ENCODE measurements around the gene GATA3.

The GATA3 gene

DNA sequence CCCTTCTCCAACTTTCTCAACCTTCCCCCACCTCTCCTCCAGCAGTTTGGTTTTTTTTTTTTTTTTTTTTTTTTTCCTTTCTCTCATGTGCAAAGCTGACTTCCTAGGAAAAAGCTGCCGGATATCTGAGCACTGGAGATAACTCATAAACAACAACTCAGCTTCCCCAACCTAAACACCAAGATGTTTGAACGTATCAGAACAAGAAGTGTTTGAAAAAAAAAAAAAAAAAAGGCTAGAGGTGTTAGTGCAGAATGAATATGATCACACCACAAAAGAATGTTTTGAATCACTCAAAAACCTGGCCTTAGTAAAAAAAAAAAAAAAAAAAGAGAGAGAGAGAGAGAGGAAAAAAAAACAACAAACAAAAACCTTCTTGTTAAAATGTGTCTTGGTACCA is 11.2 kb downstream of the GATA3 start:
- DNase-seq: no peak

DNA sequence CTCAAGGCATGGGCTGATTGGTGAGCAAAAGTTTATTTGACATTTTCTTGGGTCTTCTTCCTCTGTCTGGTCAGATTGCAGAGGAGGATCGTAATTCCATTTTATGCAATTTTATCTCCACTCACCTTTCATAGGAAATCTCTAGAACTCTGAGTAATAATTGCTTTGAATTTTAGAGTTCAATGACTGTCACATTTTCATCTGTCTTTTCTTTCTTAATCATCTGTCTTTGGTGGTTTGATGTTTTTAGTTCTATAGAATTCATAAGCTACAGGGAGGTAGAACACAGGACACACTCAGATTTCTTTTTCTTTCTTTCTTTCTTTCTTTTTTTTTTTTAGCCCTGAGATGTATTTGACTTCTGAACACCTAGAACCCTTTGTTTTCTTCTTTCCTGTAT is 11.6 kb downstream of the GATA3 start:
- no peak for DNase-seq

DNA sequence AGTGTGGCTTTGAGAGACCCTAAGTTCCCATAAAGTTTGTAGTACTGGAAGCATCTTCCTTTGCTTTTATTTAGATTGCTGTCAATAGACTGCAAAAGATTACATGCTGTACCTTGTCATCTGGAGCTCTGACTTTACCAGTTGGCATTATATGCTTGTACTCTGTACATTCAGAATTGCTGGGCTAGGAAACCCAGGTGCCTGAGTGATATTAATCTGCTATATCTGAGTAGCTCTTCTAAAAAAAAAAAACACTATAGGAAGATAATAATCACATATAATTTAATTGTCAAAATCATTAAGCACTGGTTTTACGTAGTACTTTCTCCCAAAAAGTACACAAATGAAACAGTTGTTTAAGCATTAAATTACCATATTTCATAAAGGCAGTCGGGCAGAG is 12.3 kb downstream of the GATA3 start:
- DNase-seq: no peak

DNA sequence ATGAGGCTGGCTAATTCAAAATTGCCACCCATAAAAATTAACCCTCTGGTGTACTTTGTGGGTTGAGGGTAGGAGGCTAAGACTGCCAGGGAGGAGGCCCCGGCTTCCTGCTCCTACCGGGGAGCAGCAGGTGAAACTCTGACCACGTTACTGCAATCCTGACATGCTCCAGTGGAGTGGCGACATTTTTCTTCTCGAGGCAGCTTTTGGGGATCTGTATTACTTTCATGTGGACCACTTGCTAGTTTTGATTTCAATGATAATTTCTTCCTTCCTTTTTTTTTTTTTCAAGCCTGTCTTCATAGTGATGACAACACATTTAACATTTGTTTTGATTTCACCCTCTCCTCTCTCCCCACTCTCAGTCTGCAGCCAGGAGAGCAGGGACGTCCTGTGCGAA is 14.6 kb downstream of the GATA3 start:
- DNase-seq: no peak

DNA sequence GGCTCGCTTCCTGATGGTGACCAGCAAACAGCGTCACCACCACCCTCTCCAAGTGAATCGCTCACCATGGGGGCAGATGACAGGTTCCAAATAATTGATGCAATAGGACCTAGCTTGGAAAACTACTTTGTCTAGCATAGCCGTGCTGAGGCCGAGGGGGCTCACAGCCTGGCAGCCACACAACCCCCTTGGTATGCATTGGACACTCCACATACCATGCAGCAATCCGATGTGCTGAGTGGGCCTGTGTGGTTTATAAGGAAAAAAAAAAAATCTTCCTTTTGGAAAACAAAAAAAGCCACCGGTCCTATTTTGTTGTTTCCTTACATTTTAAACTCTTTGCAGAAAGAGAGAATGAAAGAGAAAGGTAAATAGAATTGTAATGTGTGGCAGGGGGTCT is 15.1 kb downstream of the GATA3 start:
- no peak for DNase-seq

DNA sequence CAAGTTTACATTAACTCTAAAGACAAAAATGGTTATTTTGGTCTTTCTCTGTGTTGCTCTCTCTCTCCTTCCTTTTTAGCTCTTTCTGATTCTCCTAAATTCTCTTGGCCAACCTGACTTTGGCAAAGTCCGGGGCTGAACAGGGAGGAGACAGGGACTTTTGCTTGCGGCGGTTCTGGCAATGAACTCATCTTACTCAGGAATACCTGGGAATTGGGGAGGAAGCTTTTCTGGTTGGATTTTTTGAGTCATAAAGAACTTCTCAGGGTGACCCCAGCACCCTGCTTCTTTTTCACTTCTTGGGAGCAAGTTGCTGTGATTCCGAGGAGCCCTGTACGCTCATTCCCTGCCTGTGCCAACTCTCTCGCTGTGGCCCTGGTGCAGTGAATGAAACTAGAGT is 16.0 kb downstream of the GATA3 start:
- no peak for DNase-seq

DNA sequence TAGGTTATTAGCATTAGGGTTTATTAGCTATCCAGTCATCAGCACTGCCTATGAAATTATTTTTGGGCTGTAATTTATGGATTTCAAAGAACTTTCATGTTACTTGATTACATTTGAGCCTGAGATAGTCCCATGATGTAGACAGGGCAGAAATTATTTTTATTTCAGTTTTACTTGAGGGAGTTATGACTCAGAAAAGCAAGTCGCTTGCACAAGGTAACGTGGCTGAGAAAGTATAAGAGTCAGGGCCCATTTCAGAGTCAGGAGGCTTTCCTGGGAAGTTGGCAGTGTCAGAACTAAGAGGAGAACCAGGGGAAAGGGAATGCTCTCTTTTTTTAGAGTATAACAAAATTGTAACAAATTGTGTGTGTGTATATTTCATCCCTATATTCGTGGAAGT is 16.5 kb downstream of the GATA3 start:
- DNase-seq: no peak

DNA sequence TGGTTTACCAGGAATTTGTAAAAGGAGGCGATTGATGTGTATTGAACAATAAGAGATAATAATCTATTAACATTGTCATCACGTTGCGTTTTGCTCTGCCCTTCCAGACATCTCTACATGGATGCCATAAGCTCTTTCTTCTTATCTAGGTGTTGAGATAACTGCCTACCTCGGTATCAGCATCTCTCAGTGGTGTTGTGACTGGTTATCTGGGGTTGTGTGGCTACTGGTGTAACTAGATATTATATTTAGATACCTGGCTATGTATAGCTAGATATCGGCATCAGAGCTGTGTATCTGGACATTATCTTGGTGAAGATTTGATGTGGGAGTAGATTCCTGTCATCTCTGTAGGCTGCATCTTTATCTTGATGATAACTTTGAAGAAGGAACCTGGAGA is 17.2 kb downstream of the GATA3 start:
- no peak for DNase-seq

DNA sequence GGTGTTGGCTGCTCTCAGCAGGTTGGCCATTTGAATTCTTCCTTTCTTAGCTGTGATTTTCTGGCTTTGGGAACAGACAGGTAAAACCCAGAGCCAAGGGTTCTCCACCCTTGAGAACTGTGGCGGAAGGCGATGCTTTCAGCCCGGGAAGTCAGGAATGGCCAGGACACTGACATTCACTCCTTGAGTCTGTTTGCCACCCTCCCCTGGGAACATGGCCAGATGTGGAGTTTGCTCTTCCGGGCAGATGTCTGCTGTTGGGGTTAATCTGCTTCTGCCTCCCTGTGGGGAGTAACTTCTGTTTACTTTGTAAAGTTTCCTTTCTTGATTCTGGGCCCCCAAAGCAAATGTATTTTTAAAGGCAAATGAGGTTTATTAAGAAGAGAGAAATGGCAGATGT is 17.7 kb downstream of the GATA3 start:
- no peak for DNase-seq

DNA sequence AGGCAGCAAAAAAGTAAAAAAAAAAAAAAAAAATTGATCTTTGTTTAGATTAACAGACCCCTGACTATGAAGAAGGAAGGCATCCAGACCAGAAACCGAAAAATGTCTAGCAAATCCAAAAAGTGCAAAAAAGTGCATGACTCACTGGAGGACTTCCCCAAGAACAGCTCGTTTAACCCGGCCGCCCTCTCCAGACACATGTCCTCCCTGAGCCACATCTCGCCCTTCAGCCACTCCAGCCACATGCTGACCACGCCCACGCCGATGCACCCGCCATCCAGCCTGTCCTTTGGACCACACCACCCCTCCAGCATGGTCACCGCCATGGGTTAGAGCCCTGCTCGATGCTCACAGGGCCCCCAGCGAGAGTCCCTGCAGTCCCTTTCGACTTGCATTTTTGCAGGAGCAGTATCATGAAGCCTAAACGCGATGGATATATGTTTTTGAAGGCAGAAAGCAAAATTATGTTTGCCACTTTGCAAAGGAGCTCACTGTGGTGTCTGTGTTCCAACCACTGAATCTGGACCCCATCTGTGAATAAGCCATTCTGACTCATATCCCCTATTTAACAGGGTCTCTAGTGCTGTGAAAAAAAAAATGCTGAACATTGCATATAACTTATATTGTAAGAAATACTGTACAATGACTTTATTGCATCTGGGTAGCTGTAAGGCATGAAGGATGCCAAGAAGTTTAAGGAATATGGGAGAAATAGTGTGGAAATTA is 19.4 kb downstream of the GATA3 start:
- DNase-seq: no peak

DNA sequence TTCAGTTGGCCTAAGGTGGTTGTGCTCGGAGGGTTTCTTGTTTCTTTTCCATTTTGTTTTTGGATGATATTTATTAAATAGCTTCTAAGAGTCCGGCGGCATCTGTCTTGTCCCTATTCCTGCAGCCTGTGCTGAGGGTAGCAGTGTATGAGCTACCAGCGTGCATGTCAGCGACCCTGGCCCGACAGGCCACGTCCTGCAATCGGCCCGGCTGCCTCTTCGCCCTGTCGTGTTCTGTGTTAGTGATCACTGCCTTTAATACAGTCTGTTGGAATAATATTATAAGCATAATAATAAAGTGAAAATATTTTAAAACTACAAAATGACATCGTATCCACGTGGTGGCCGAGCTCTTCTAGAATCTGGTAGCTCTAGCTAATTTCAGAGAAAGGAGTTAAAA is 20.4 kb downstream of the GATA3 start:
- DNase-seq: no peak

DNA sequence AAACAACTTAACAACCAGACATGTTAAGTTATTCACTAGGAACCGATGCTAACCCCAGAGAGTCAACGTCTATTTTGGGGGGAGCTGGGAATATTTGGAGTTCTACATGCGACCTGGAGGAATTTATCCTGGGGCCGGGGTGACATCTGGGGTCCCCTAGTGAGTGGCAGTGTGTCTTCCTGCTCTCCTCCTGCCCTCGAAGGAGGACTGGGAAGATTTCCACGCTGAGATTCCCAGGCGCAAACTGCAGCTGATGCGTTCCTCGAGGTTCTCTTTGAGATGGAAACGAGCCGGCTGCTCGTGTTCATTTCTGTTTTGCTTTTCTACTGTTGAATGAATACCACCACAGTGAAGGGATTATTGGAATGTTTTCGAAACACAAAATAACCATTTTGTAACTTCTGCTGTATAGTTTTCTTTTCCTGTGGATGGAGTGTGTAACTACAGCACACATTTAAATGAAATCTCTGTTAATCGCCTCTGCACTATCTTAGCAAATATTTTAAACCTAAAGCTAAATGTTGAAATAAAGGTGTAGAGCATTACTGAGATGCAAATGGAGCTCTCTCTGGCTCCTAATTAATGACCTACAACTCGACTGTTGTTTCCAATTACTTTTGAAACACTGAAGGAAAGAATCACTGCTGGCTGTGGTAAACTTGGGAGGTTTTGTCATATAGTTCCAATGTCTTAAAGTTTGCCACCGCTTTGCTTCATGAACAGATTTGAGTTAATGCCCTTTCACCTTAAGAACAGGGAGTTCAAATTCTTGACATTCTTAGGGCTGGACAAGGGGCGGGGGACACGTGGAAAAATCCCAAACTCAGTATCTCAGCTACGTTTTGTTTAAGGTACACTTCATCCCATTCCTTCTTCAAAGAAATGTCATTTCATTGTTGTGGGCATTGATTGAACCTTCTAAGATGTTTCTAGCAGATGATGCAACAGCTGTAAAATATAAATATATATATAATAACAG is 21.1 kb downstream of the GATA3 start:
- no peak for DNase-seq

DNA sequence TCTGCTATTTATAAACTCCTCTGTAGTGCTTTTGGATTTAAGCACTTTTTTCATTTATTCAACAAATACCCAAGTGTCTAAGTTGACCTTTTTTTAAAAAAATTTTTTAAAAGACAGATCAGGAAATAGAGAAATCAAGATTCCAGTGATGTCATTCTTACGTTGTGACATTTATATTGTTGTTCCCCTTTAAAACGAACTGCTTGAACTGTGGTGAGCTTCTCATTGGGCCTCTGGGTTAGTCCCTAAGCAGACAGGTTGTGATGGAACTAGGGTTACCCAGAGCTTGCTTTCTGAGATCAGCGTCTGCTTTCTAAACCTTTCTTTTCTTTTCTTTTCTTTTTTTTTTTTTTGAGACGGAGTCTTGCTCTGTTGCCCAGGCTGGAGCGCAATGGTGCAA is 22.4 kb downstream of the GATA3 start:
- DNase-seq: no peak

DNA sequence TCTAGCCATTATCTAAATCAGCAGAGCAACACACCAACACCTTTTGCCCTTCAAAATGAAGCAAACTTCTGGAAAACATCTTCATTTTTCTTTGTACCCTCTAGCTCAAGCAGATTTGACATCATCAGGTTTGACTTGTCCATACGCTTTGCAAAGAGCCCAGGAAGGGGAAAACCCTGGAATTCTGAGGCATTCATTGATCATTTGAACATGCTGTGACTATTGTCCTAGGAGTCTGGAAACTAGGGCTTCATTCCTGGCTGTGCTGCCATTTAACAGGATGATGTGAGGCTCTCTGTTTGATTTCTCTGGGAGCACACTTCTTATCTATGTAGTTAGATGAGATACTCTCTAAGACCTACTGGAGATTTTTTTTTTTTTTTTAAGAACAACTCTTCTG is 23.5 kb downstream of the GATA3 start:
- DNase-seq: no peak

DNA sequence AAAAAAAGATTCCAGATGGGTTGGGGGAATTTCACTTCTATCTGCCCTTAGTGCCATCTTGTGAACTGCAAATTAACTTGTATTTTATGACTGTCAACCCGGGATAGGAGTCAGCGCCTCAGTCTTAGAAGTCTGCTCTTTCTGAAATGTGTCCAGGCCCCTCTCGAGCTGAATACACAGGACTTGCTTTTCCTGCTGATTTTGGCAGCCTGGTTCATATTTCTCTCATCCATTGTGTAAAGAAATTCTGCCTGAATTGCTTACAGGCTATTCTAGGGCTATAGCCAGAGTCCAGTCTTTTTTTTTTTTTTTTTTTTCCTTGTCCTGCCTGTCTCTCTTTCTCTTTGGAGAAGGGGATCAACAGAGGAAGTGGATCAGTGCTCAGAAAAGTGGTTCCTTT is 24.6 kb downstream of the GATA3 start:
- no peak for DNase-seq

DNA sequence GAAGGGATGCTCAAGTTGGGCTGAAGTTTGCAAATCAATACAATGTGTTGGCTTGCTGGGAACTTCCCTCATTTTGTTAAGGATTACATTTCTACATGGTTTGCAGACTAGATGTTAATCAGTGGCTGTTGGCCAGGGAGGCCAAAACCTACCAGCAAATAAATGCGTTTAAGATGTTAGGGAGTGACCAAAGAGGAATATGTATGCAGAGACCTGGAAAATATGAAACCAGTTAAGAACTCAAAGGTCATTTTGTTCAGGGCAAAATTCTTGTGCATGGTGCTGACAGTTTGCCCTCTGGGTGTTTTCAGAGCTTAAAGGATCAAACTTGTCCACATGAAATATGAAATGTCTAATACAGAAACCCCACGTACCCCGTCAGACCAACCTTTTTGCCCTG is 30.3 kb downstream of the GATA3 start:
- DNase-seq: no peak

DNA sequence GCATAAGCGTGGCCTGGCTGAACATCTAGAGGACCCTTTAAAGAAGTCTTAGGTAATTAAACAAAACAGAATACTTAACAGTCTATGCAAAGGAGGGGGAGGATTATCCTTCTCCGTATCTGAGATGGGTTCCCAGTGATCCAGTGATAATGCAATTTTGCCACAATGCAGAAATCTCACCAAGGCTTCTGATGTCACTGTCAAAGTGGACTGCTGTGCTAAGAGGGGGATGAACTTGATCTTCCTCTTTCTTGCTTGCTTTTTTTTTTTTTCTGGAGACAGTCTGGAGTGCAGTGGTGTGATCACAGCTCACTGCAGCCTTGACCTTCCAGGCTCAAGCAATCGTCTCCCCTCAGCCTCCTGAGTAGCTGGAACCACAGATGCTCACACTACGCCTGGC is 30.8 kb downstream of the GATA3 start:
- no peak for DNase-seq

DNA sequence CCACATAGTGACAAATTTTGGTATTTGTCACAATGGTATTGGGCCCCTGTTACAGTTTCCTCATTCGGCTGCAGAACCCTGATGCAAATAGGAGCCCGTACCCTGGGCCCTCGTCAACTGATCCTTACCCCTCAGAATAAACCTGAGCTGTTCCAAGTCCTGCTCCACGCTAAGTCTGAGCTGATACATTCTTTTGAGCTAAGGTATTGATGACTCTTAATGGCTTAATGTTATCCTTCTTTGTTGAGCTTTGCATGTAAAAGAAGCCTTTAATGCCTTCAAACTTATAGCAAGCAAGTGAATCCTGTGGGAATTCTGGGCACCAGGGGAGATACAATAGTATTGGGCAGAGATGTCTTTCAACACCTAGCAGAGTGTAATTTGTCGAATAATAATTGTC is 31.8 kb downstream of the GATA3 start:
- DNase-seq: no peak

DNA sequence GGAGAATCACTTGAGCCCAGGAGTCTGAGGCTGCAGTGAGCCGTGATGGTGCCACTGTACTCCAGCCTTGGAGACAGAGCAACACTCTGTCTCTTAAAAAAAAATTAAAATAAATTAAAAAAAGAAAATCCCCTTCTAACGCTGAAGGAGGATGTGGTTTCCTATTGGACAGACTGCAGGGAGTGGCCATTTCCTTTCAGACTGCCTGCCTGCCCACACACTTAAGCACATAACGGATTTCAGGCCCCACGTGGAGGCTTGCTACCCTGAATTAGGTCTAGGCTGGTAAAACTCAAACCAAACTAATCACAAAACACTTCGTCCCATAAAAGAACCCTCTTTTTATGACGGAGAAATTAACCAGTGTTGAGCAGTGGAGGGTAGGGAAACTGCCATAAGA is 34.0 kb downstream of the GATA3 start:
- DNase-seq: no peak

DNA sequence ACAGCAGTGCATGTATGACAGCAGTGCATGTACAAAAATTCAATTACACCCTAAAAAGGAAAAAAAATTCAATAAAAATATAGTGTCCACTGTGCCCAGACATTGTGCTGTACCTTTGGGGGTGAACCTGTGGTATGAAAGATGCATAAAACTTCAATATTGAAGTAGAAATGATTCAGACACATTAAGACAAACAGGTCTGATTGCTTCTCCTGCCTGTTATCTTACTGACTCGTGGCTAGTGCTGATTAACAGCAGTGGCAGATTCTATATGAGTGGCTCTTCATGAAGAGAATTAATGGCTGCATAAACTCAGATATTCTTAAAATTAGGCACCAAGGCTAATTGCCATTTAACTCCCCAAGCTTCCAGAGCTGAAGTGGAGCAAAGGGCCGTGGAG is 37.9 kb downstream of the GATA3 start:
- DNase-seq: no peak

DNA sequence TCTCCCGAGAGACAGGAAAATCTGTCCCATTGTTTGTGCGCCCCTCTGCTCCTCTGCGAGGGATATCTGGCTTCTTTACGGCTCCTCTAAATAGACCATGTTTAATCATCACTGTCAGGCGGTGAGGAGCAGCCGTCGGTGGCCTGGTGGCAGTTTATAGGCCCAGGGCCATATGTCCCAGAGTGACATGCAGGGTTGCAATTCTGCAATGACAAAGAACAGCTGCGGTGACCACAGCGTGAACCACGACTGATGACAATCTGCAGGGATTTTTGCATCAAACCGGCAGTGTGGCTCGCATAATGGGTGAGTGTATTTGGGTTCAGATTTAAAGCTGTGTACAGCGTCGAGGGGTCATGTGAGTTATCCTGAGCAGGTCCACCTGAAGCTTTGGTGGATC is 41.5 kb downstream of the GATA3 start:
- no peak for DNase-seq

DNA sequence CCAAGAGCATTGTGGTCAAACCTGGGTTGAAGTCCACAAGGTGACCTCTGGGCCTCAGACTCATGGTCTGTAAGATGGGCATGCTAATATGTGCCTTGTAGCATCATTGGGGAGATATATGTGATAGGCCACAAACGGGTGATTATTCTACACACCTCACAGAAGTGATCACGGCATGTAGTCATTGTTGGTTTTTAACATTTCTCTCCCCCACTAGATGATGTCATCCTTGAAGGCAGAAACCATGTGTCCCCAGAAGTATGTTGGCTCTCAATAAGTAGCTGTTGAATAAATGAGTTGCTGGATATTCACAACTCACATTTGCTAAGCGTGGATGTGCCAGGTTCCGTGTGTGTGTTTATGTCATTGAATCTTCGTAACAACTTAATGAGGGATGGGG is 42.4 kb downstream of the GATA3 start:
- DNase-seq: no peak

DNA sequence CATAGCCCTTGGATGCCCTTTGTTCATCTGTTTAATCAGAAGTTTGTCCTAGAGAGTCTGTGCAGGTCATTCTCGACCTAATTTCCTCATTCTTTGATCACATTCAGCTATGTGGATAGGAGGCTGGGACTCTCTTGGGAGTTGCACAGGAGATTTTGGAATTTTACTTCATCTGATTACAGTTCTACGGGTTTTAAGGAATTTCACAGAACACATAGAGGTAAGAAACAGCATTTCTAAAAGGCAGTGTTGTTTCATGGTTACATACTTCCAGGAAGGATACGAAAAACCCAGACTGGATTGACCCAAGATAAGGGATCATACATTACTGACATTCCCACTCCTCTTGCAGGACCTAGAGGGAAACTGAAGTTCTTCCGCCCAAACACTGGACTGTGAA is 45.9 kb downstream of the GATA3 start:
- DNase-seq: no peak

DNA sequence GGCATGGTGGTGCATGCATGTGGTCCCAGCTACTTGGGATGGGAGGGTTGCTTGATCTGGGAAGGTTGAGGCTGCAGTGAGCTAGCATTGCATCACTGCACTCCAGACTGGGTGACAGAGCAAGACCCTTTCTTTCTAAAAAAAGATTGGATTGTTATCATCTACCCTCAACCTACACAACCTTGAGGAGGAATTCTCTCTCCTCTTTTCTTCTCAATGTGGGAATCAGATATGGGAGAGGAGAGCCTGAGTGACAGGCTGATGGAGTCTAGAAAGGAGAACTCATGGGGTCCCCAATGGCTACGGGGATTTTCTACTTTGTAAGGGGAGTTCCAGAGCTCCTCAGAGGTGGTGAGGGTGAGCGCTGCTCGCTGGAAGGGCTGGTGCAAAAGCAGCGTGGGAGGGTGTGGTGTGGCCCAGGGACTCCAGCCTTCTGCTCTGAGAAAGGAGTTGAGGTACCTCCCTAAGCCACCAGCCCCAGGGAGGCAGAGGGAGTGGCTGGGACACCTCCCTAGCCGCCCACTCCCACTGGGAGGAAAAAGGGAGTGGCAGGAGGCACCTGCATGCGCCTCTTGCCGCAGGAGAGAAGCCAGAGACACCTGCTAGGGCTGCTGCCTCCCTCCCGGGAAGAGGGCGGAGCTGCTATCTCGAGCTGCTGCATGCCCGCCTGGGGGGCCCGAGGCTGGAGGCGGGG is 48.4 kb downstream of the GATA3 start:
- DNase-seq: no peak
